T-helper 2 cell treated with Interferon-gamma antibody and Interleukin-4, amounts not matched to agents 5 μg/mL and 100 μg/mL, for 36 hours (primary cell): ENCODE results near the gene ELF4.
A peak's percentile ranks its signal among the peaks of the same experiment; 100 is the strongest.

Source experiments
- DNase-seq: peaks from one replicate; pipeline ENCODE4 v3.0.0; 2021; ENCODE audit warnings: low spot score
- H3K27ac Mint-ChIP-seq: one replicate; pipeline ENCODE4 v1.8.0; 2021; ENCODE audit warnings: mild to moderate bottlenecking, mixed read lengths
- H3K27me3 Mint-ChIP-seq: one replicate; pipeline ENCODE4 v1.8.0; 2021; ENCODE audit warnings: low read depth, mixed read lengths
- H3K36me3 Mint-ChIP-seq: one replicate; pipeline ENCODE4 v1.8.0; 2021; ENCODE audit warnings: low read depth, mixed read lengths
- H3K4me1 Mint-ChIP-seq: one replicate; pipeline ENCODE4 v1.8.0; 2021; ENCODE audit warnings: low read depth, mixed read lengths
- H3K4me3 Mint-ChIP-seq: one replicate; pipeline ENCODE4 v1.8.0; 2022; ENCODE audit warnings: mild to moderate bottlenecking, moderate library complexity, mixed read lengths
- H3K9me3 Mint-ChIP-seq: one replicate; pipeline ENCODE4 v1.8.0; 2021; ENCODE audit warnings: mixed read lengths

ELF4 gene

GRCh38 chrX:130105244-130105643, 5.1 kb downstream of the ELF4 start:
- Mint-ChIP-seq H3K4me3 (no peak overlapping the region), H3K27me3 (no peaks in the 10 kb centered on the region), H3K4me1 (peaks cover 31% of the 10 kb centered on the region), H3K27ac (peak overlapping the region; percentile 38), H3K36me3 (peaks cover 25% of the 10 kb centered on the region), H3K9me3 (no peaks in the 10 kb centered on the region)
- no peak for DNase-seq

DNA sequence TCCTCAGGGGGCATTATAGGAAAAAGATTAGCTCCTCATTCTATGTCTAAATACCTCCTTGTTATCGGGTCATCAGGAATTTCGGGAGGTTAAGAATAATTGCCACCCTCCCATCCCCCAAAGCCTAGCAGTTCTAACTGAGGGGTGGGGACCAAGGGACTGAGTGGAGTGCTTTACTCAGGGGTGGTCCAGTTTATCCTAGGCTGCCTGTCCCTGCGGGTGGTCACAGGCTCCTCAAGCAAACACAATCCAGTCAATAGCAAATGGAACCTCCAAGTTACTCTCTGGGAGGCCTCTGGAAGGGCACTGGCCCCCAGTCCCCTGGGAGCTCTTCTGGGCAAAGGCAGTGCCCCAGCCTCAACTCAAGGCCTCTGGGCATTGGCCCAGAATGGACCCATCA, 6.7 kb downstream of the ELF4 start:
- DNase-seq, result no peak
- Mint-ChIP-seq H3K4me1 (peaks cover 32% of the 10 kb centered on the region), H3K4me3 (no peak overlapping the region), H3K9me3 (no peaks in the 10 kb centered on the region), H3K36me3 (peaks cover 26% of the 10 kb centered on the region), H3K27ac (no peak overlapping the region), H3K27me3 (no peaks in the 10 kb centered on the region)

- Mint-ChIP-seq H3K4me1 (peaks cover 44% of the 10 kb centered on the region), H3K4me3 (no peak overlapping the region), H3K27ac (no peak overlapping the region), H3K9me3 (no peaks in the 10 kb centered on the region), H3K27me3 (no peaks in the 10 kb centered on the region), H3K36me3 (peaks cover 23% of the 10 kb centered on the region)
- no peak for DNase-seq
These were observed 10.1 kb downstream of the ELF4 start for GRCh38 chrX:130100180-130100579.

DNA sequence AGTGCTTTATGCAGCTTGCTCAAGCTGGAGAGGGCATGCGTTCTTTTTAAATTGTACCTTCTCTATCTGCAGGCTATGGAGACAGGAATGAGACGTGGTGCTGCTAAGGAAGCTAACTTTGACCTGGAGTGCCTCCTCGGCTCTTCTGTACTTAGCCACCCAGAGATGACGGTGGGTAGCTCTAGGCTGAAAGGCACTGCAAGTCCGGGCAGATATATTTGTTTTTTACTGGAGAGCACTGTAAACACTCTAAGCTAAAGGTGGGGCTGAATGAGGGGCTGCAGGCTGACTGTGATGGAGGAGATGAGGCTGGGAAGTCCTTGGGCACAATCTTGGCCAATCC, 12.1 kb downstream of the ELF4 start:
- Mint-ChIP-seq H3K4me1 (peaks cover 44% of the 10 kb centered on the region), H3K4me3 (peak overlapping the region; percentile 71)

DNA sequence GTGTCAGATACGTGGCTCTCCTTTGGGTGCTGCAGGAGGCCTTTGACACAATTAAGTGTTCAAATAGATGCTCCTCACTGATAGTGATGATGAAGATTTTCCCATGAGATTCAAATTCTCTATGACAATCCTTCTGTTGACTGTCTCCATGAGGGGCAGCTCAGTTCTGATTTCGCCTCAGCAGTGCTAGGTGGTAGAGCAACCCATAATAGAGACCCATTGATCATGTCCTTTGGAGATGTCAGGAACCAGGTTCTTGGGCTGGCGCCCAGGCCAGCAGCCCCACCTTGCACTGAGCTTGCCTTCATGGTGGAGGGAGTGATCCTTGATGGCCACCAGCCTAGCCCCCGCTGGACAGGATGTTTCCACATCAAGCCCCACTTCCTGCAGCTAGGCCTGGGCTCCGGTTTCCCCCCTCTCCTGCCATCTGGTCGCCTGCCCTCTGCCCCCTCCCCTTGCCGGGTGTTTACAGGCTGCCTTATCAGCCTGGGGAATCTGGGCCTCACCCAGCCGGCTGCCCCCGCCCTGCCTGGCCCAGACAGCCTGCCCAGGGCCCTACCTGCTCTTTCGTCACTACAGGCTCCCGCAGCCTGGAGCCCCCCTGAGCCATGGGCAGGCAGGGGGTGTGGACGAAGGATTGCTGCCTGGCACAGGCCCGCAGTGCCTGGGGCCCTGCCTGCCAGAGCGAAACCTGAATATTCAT, 12.6 kb downstream of the ELF4 start:
- peak overlapping the region; percentile 71 for H3K4me3 Mint-ChIP-seq
- peaks cover 41% of the 10 kb centered on the region for H3K4me1 Mint-ChIP-seq
- no peaks in the 10 kb centered on the region for H3K27me3 Mint-ChIP-seq
- peaks cover 15% of the 10 kb centered on the region for H3K36me3 Mint-ChIP-seq
- H3K9me3 Mint-ChIP-seq, result no peaks in the 10 kb centered on the region
- DNase-seq, result no peak
- H3K27ac Mint-ChIP-seq, result peak overlapping the region; percentile 79

More for the DNA sequence above, 12.1 kb downstream of the ELF4 start:
- DNase-seq, result no peak
- Mint-ChIP-seq H3K9me3 (no peaks in the 10 kb centered on the region), H3K36me3 (peaks cover 17% of the 10 kb centered on the region), H3K27ac (peak overlapping the region; percentile 79), H3K27me3 (no peaks in the 10 kb centered on the region)

DNA sequence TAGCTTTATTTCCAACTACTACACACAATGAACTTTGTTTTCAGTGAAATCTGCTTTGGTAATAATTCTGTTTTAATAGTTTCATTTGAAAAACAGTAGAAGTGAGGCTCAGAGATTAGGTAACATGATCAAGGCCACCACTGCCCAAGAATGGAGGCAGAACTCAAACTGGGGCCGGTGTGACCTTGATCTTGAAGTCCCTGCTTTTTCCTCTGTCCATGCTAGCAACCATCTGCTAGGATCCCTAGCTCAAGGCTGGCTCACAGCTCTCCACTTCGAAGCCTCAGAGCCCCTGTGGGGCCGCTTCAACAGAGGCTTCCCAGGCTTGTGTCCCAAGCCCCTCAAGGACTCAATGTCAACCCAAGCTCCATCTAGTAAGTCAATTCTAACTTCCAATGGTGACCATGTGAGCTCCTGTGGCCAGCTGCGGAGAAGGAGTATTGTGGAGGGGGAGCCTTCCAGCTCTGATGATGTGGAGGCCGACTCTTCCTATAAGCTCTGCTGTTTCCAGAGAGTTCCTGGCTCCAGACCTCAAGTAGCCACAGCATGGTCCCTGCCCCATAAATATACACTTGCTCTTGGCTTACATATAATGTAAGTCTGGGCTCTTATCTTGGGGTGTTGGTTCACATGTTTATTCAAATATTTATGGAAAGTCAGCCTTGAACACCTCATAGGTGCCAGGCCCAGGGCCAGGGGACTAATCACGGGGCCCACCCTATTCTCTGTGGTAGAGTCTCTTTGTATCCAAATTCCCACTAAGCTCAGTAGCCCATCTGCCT, 14.9 kb downstream of the ELF4 start:
- H3K4me1 Mint-ChIP-seq, result peaks cover 47% of the 10 kb centered on the region
- no peak for DNase-seq
- H3K9me3 Mint-ChIP-seq, result no peaks in the 10 kb centered on the region
- H3K36me3 Mint-ChIP-seq, result peaks cover 16% of the 10 kb centered on the region
- no peak overlapping the region for H3K4me3 Mint-ChIP-seq
- H3K27ac Mint-ChIP-seq, result peak overlapping the region; percentile 63
- no peaks in the 10 kb centered on the region for H3K27me3 Mint-ChIP-seq

- peaks cover 18% of the 10 kb centered on the region for H3K36me3 Mint-ChIP-seq
- H3K27ac Mint-ChIP-seq, result peak overlapping the region; percentile 36
- peaks cover 51% of the 10 kb centered on the region for H3K4me1 Mint-ChIP-seq
- H3K27me3 Mint-ChIP-seq, result no peaks in the 10 kb centered on the region
- H3K9me3 Mint-ChIP-seq, result no peaks in the 10 kb centered on the region
- DNase-seq, result no peak
- no peak overlapping the region for H3K4me3 Mint-ChIP-seq
These were observed 15.6 kb downstream of the ELF4 start for GRCh38 chrX:130094696-130095095.

- H3K27ac Mint-ChIP-seq, result no peak overlapping the region
- DNase-seq, result no peak
- no peaks in the 10 kb centered on the region for H3K9me3 Mint-ChIP-seq
- peaks cover 20% of the 10 kb centered on the region for H3K36me3 Mint-ChIP-seq
- no peaks in the 10 kb centered on the region for H3K27me3 Mint-ChIP-seq
- peaks cover 46% of the 10 kb centered on the region for H3K4me1 Mint-ChIP-seq
- no peak overlapping the region for H3K4me3 Mint-ChIP-seq
These were observed 17.0 kb downstream of the ELF4 start for GRCh38 chrX:130093271-130093670.

DNA sequence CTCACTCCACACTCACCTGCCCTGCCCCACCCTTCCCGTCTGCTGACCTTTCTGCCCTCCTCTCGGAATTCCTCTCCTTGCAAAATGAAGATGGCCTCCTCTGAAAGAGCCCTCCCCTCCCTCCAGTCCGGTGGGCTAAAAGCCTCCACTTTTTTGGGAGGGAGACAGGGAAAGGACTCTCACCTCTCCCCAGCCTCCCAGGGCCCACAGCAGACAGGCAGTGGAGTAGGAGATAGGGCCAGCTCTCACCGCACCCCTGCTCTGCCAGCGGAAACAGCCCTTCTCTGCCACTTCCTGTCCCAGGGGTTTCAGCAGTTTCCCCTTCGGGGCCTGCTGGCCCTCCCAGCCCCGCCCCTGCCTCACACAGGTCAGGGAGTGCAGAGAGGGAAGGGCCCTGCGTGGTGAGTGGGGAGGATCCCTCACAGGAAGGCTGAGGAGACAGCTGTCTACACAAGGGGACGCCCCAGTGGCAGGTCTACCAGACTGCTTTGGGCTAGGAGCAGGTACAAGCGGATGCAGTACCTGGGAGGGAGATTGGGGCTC, 18.2 kb downstream of the ELF4 start:
- Mint-ChIP-seq H3K36me3 (peaks cover 24% of the 10 kb centered on the region), H3K27ac (peak overlapping the region; percentile 94), H3K4me1 (peaks cover 47% of the 10 kb centered on the region), H3K4me3 (peak overlapping the region; percentile 94), H3K9me3 (no peaks in the 10 kb centered on the region), H3K27me3 (no peaks in the 10 kb centered on the region)
- peak; percentile 78 for DNase-seq

DNA sequence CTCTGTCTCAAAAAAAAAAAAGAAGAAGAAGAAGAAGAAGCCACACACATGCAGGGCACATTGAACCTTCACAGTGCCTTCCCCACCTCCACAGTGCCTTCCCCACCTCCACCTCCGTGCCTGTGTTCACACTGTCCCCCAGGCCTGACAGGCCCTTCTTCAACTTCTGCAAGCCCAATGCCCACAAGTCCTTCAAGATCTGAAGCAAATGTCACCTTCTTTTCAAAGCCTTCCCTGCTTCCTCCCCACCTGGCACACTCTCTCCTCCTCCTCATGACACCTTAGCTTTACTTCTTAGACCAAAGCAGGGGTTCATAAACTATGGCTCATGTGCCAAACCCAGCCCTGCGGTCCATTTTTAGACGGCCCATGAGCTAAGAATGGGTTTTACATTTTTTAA, 19.9 kb downstream of the ELF4 start:
- H3K4me1 Mint-ChIP-seq, result peaks cover 47% of the 10 kb centered on the region
- peaks cover 31% of the 10 kb centered on the region for H3K36me3 Mint-ChIP-seq
- H3K4me3 Mint-ChIP-seq, result peak overlapping the region; percentile 76
- no peaks in the 10 kb centered on the region for H3K9me3 Mint-ChIP-seq
- no peaks in the 10 kb centered on the region for H3K27me3 Mint-ChIP-seq
- peak overlapping the region; percentile 82 for H3K27ac Mint-ChIP-seq
- DNase-seq, result no peak

GRCh38 chrX:130086447-130087206, 23.7 kb downstream of the ELF4 start:
- DNase-seq, result peak; percentile 74

DNA sequence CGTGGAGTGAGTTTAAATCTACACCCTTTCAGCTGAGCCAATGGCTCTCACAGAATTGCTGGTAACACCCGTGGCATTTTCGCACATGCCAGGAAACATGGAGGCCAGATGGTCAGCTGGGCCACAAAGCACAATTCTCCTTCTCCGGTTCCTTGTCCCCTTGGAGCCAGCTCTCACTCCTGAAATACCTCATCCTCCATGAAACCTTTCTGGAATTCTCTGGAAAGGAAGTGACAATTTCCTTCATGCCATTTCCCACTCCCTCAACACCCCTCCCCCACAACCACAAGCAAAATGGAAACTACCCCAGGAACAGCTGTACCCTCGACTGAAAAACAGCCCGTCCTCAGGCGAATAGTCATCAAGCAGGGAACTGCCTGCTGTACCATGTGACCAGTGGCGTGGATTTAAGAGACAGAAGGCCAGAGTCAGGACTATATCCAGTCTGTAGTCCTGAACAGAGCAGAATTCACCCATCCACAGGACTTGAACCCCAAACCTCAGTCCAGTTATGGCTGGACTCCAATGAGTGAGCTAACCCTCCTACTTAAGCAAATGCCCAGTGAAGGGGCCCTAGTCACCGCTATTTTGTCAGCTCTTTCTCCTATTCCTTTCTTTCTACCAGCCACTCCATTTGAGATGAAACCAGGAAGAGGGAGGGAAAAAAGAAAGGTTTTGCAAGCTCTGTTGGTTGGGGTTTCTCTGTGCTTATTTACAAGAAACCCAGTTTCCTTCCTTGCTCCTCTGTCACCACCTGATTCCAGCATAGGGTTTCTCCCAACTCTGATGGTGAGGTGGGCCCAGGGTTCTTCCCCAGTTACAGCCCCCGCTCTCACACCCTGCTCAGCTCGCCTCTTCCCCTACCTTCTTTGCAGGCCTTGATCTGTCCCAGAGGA, 24.5 kb downstream of the ELF4 start:
- H3K4me3 Mint-ChIP-seq, result peak overlapping the region; percentile 86
- H3K4me1 Mint-ChIP-seq, result peaks cover 49% of the 10 kb centered on the region
- peak overlapping the region; percentile 87 for H3K27ac Mint-ChIP-seq
- H3K9me3 Mint-ChIP-seq, result no peaks in the 10 kb centered on the region
- H3K27me3 Mint-ChIP-seq, result no peaks in the 10 kb centered on the region
- no peak for DNase-seq
- peaks cover 28% of the 10 kb centered on the region for H3K36me3 Mint-ChIP-seq

More at GRCh38 chrX:130086447-130087206, 23.7 kb downstream of the ELF4 start:
- peak overlapping the region; percentile 87 for H3K27ac Mint-ChIP-seq
- H3K36me3 Mint-ChIP-seq, result peaks cover 26% of the 10 kb centered on the region
- peak overlapping the region; percentile 86 for H3K4me3 Mint-ChIP-seq
- H3K27me3 Mint-ChIP-seq, result no peaks in the 10 kb centered on the region
- H3K9me3 Mint-ChIP-seq, result no peaks in the 10 kb centered on the region
- H3K4me1 Mint-ChIP-seq, result peaks cover 47% of the 10 kb centered on the region

DNA sequence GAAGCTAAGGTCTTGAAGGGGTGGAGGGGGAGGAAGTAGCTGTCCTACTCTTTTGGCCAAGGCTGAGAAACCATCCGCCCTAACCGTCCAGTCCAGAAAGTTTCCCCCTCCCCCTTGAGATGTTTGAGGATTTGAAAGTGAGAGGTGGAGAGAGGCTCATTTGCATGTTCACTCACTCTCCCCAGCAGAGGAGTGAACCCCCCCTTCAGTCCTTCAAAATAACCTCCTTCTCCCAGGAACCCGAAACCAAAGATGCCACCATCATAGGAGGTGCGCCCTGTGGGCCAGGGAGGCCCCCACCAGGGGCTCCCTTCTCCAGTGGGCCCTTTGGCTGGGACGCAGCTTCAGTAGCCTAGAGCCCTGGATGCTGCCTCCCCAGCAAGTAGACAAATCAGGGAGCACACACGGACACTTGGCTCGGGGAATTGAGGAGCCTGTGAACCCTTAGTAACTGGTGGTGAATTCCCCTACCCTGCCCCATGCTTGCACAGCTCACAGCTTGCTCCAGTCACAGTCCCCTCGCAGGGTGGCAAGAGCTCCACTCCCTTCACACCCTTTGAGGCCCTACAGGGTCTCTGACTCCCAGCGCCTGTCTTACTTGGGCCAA, 25.6 kb downstream of the ELF4 start:
- DNase-seq, result no peak

More for the DNA sequence above, 25.6 kb downstream of the ELF4 start:
- Mint-ChIP-seq H3K4me1 (peaks cover 46% of the 10 kb centered on the region), H3K36me3 (peaks cover 29% of the 10 kb centered on the region), H3K4me3 (peak overlapping the region; percentile 86), H3K27ac (peak overlapping the region; percentile 87), H3K9me3 (no peaks in the 10 kb centered on the region), H3K27me3 (no peaks in the 10 kb centered on the region)
